CD4-positive, CD25-positive, alpha-beta regulatory T cell (primary cell): ENCODE results near the gene SH3BP5L. TPM values are rescaled to one million over a fixed set of nuclear protein-coding genes. Genes with fewer than 3 reads are reported as not detected.
"Not testable (repeated sequence)": the region's sequence is repeated elsewhere in the genome, so short reads cannot be mapped to it uniquely, and the experiment has no call there.

Experiments used
- ATAC-seq, 2 donors: fragments of 150-1000 bp; cut with Tn5 transposase; one replicate each; pipeline ENCODE4 v1.10.0; 2021; ENCODE audit warnings: low read depth in 2 of 2, moderate number of reproducible peaks in 2 of 2, moderate library complexity in 1 of 2
- DNase-seq, 3 donors: peaks; one replicate each; pipeline versions ENCODE4 v3.0.0 to v3.0.0-alpha.2; 2012 to 2022; ENCODE audit warnings: mixed read lengths in 1 of 3
- H3K27ac ChIP-seq: one replicate; pipeline ENCODE4 v1.7.0; 2013; ENCODE audit warnings: mild to moderate bottlenecking, low read length; ENCODE audit not compliant: insufficient read depth, poor library complexity, severe bottlenecking
- H3K27me3 ChIP-seq: one replicate; pipeline ENCODE4 v1.7.0; 2013; ENCODE audit warnings: low read length; ENCODE audit not compliant: control insufficient read depth, insufficient read depth
- H3K36me3 ChIP-seq: one replicate; pipeline ENCODE4 v1.7.0; 2013; ENCODE audit warnings: mild to moderate bottlenecking, low read length, moderate library complexity; ENCODE audit not compliant: control insufficient read depth, insufficient read depth
- H3K4me1 ChIP-seq: 2 replicates; pipeline ENCODE4 v1.7.0; 2013; ENCODE audit warnings: mild to moderate bottlenecking, low read length; ENCODE audit not compliant: insufficient read depth, control insufficient read depth, poor library complexity, severe bottlenecking
- H3K4me3 ChIP-seq: one replicate; pipeline ENCODE4 v1.7.0; 2013; ENCODE audit warnings: low read depth, mild to moderate bottlenecking, low read length, moderate library complexity
- H3K9me3 ChIP-seq, 2 experiments: 1 replicate in 1 of 2; 2 replicates in 1 of 2; pipeline ENCODE4 v1.7.0; 2013; ENCODE audit warnings: low read length in 2 of 2, mild to moderate bottlenecking in 1 of 2, moderate library complexity in 1 of 2; ENCODE audit not compliant: control insufficient read depth in 2 of 2
- H3K27ac Mint-ChIP-seq, 3 donors: one replicate each; pipeline ENCODE4 v1.8.0; 2020 to 2022; ENCODE audit warnings: mild to moderate bottlenecking in 3 of 3, mixed read lengths in 3 of 3, moderate library complexity in 2 of 3
- H3K27me3 Mint-ChIP-seq: one replicate; pipeline ENCODE4 v1.8.0; 2022; ENCODE audit warnings: mild to moderate bottlenecking, mixed read lengths
- H3K36me3 Mint-ChIP-seq: one replicate; pipeline ENCODE4 v1.8.0; 2020; ENCODE audit warnings: mixed read lengths
- H3K4me1 Mint-ChIP-seq, 4 donors: one replicate each; pipeline ENCODE4 v1.8.0; 2020 to 2022; ENCODE audit warnings: mixed read lengths in 4 of 4, mild to moderate bottlenecking in 1 of 4
- H3K4me3 Mint-ChIP-seq, 4 donors: one replicate each; pipeline ENCODE4 v1.8.0; 2020 to 2022; ENCODE audit warnings: mild to moderate bottlenecking in 4 of 4, mixed read lengths in 4 of 4, moderate library complexity in 3 of 4
- H3K9me3 Mint-ChIP-seq, 7 donors: one replicate each; pipeline ENCODE4 v1.8.0; 2020 to 2022; ENCODE audit warnings: mixed read lengths in 7 of 7, mild to moderate bottlenecking in 3 of 7, moderate library complexity in 2 of 7
- polyA plus RNA-seq, 4 donors: library from polyadenylated mRNA; unstranded; fragments of 300-500 nt; fragmentation: Illumina TruSeq; gene quantifications; one replicate each; pipeline ENCODE4 v1.2.3, GENCODE V29; 2021
- total RNA-seq: library from RNA; stranded (reverse); gene quantifications from one replicate; pipeline ENCODE4 v1.2.3, GENCODE V29; 2022

Gene SH3BP5L
- total and polyA plus RNA-seq, 5 donors from 2014 or later = 2.2 to 18.3 (median 5.0) TPM

DNA sequence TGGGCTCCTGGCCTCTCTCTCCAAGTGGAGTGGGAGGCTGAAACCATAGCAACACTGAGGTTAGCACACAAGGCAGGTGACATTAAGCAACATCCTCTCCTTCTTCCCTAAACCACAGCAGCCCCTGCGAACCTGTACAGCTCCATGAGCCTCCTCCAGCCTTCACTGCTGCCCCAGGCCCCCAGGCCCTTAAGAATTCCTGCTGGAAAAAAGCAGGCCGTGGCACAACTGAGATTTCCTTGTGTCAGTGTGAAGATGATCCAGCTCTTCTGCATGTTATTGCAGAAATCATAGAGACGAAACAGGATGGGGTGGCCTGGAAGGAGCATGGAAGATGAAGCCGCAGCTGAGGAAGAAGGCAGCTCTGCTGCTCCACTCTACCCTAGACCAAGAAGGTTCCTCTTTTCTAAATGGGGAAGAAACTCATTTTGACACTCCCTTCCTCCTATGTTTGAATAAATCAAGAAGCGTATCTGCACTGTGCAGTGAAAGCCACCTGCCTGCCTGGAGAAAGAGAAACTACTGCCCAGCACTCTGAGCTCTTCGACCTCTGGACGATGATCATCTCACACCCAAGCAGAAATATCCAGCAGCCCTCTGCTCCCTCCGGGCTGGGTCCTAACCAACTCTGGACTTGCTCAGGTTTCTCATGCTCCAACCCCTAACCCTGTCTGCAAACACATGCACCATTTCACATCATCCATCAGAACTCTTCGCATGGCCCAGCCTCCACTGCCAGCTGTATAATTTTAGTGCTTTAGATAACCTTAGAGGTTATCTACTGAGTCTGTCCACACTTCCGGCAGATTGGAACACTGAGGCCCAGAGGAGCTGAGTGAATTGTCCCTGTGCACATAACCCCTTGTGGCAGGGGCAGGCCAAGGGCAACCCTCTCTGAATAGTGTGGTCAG lies 20.7 kb downstream of the SH3BP5L start:
- no peaks in the 10 kb centered on the region for H3K27me3 ChIP-seq
- no peaks in the 10 kb centered on the region for H3K36me3 ChIP-seq
- no peak overlapping the region for H3K27ac ChIP-seq
- Mint-ChIP-seq H3K36me3 (peaks cover 3% of the 10 kb centered on the region), H3K4me1 (peaks cover 0 to 15% (median 2%) of the 10 kb centered on the region in 4 donors), H3K27ac (peak overlapping the region; percentile 30 to 78 (median 32)), H3K27me3 (peaks cover 4% of the 10 kb centered on the region), H3K4me3 (no peak overlapping the region), H3K9me3 (peaks cover 0 to 2% (median 0%) of the 10 kb centered on the region in 7 donors)
- peak; percentile 31 to 56 for ATAC-seq
- no peaks in the 10 kb centered on the region for H3K9me3 ChIP-seq
- H3K4me1 ChIP-seq = no peaks in the 10 kb centered on the region
- DNase-seq = no peak
- no peak overlapping the region for H3K4me3 ChIP-seq

DNA sequence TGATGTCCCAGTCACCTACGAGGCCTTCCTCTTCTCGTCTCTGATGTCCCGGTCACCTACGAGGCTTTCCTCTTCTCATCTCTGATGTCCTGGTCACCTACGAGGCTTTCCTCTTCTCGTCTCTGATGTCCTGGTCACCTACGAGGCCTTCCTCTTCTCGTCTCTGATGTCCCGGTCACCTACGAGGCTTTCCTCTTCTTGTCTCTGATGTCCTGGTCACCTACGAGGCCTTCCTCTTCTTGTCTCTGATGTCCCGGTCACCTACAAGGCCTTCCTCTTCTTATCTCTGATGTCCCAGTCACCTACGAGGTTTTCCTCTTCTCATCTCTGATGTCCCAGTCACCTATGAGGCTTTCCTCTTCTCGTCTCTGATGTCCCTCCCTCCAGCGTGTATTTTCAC lies 22.2 kb downstream of the SH3BP5L start:
- Mint-ChIP-seq H3K4me1 (peaks cover 0 to 15% (median 0%) of the 10 kb centered on the region in 4 donors), H3K27me3 (peaks cover 11% of the 10 kb centered on the region)
- not testable (repeated sequence) for H3K27ac Mint-ChIP-seq, H3K36me3 Mint-ChIP-seq, H3K36me3 ChIP-seq, H3K4me3 ChIP-seq, ATAC-seq, H3K4me1 ChIP-seq, H3K9me3 Mint-ChIP-seq, H3K27ac ChIP-seq, H3K9me3 ChIP-seq, DNase-seq, H3K27me3 ChIP-seq, H3K4me3 Mint-ChIP-seq

DNA sequence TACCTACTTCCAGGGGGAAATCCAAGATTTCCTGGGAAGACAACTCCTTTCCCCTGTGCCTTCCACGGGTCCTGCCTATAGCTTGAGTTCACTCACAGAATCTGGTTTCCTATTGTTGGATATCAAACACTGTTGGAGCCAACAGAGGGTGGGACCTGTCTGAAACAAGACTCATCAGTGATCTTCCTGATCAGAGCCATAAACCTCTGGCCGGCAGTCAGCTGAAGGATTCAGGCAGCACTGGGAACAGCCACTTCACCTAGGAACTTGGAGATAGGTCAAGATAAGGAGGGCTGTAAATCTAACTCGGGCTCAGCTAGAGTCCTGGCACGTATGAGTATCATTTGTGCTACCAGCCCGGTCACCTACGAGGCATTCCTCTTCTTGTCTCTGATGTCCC lies 23.3 kb downstream of the SH3BP5L start:
- Mint-ChIP-seq H3K27me3 (peaks cover 16% of the 10 kb centered on the region), H3K27ac (no peak overlapping the region), H3K4me3 (no peak overlapping the region), H3K36me3 (peaks cover 3% of the 10 kb centered on the region), H3K9me3 (peaks cover 0 to 2% (median 0%) of the 10 kb centered on the region in 7 donors), H3K4me1 (peaks cover 0 to 15% (median 0%) of the 10 kb centered on the region in 4 donors)
- Histone ChIP-seq H3K9me3 (no peaks in the 10 kb centered on the region), H3K36me3 (no peaks in the 10 kb centered on the region), H3K4me1 (no peaks in the 10 kb centered on the region), H3K4me3 (no peak overlapping the region), H3K27me3 (no peaks in the 10 kb centered on the region), H3K27ac (no peak overlapping the region)
- ATAC-seq (no peak), DNase-seq (no peak)

DNA sequence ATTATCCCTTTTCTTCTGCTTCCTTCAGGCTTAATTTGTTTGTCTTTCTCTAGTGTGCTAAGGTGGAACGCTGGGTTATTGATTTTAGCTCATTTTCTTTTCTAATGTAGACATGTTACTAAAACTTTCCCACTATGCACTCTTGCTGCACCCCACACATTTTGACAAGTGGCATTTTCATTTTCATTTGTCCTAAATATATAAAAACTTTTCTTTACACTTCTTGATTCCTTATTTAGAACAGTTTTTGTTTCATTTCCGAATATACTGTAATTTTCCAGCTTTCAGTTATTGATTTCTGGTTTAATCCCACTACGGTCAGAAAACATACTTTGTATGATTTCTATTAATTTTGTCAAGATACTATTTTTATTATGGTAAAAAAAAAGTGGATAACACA lies 25.3 kb downstream of the SH3BP5L start:
- no peak overlapping the region for H3K27ac Mint-ChIP-seq
- H3K36me3 Mint-ChIP-seq = peaks cover 3% of the 10 kb centered on the region
- H3K4me3 Mint-ChIP-seq = peak overlapping the region in 1 of 4 donors; percentile 29
- Histone ChIP-seq H3K27ac (no peak overlapping the region), H3K36me3 (no peaks in the 10 kb centered on the region), H3K4me3 (no peak overlapping the region), H3K9me3 (peaks cover 3 to 4% of the 10 kb centered on the region in 2 experiments), H3K27me3 (no peaks in the 10 kb centered on the region), H3K4me1 (no peaks in the 10 kb centered on the region)
- peaks cover 25% of the 10 kb centered on the region for H3K27me3 Mint-ChIP-seq
- H3K9me3 Mint-ChIP-seq = peaks cover 1 to 6% (median 4%) of the 10 kb centered on the region in 7 donors
- no peak for ATAC-seq
- H3K4me1 Mint-ChIP-seq = peaks cover 0 to 9% (median 0%) of the 10 kb centered on the region in 4 donors
- DNase-seq = no peak

DNA sequence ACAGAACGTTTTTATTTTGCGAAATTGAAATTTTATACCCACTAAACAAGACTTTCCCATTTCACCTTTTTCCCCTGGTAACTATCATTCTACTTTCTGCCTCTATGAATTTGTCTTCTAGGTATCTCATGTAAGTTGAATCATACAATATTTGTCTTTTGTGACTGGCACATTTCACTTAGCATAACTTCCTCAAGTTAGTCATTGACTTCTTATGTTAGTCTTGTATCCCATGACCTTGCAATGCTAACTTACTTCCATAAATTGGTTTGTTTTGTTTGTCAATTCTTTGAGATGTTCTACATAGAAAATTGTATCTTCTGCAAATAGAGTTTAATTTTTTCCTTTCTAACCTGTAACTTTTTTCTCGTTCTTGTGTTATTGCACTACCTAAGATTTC lies 26.9 kb downstream of the SH3BP5L start:
- Histone ChIP-seq H3K4me3 (no peak overlapping the region), H3K36me3 (no peaks in the 10 kb centered on the region), H3K9me3 (peaks cover 4 to 17% of the 10 kb centered on the region in 2 experiments), H3K27me3 (no peaks in the 10 kb centered on the region), H3K4me1 (no peaks in the 10 kb centered on the region), H3K27ac (no peak overlapping the region)
- Mint-ChIP-seq H3K4me1 (no peaks in the 10 kb centered on the region), H3K27me3 (peaks cover 29% of the 10 kb centered on the region), H3K27ac (no peak overlapping the region), H3K9me3 (peaks cover 2 to 15% (median 4%) of the 10 kb centered on the region in 7 donors), H3K4me3 (no peak overlapping the region), H3K36me3 (peaks cover 2% of the 10 kb centered on the region)
- ATAC-seq (no peak), DNase-seq (no peak)

DNA sequence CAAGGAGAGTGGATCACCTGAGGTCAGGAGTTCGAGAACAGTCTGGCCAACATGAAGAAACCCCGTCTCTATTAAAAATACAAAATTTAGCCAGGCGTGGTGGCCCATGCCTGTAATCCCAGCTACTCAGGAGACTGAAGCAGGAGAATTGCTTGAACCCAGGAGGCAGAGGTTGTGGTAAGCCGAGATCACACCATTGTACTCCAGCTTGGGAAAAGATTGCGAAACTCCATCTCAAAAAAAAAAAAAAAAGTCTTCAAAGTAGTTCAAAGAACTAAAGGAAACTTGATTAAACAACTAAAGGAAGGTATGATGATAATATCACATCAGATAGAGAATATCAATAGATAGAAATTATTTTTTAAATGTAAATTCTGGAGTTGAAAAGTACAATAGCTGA lies 31.1 kb downstream of the SH3BP5L start:
- not testable (repeated sequence) for H3K4me3 ChIP-seq, H3K36me3 ChIP-seq, H3K27ac Mint-ChIP-seq, ATAC-seq, H3K27me3 ChIP-seq, H3K36me3 Mint-ChIP-seq, H3K4me1 ChIP-seq, H3K27ac ChIP-seq, DNase-seq, H3K4me1 Mint-ChIP-seq, H3K4me3 Mint-ChIP-seq
- H3K9me3 ChIP-seq = peaks cover 4 to 17% of the 10 kb centered on the region in 2 experiments
- Mint-ChIP-seq H3K27me3 (peaks cover 39% of the 10 kb centered on the region), H3K9me3 (peaks cover 2 to 18% (median 6%) of the 10 kb centered on the region in 7 donors)

DNA sequence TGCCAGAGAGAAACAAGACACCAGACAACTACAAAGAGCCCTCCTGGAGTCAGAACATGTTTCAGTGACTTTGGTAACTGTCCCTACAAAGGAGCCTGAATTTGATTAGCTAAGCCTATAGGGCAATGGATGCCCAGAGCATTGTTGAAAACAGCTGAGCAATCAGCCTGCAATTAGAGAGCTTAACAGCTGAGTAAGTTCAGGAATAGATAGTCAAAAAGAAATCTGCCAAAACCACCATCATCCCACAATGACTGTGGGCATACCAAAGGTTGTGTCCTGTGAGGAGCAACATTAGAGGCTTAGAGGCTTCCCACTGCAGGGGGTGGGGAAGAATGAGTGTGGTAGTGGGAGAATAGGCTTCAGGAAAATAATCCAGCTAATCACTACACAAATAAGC lies 32.1 kb downstream of the SH3BP5L start:
- Histone ChIP-seq H3K36me3 (no peaks in the 10 kb centered on the region), H3K9me3 (peaks cover 4 to 17% of the 10 kb centered on the region in 2 experiments)
- DNase-seq = no peak

More for the DNA sequence above, 32.1 kb downstream of the SH3BP5L start:
- H3K4me1 Mint-ChIP-seq = no peaks in the 10 kb centered on the region
- peaks cover 38% of the 10 kb centered on the region for H3K27me3 Mint-ChIP-seq
- no peak for ATAC-seq
- H3K27ac ChIP-seq = no peak overlapping the region
- no peaks in the 10 kb centered on the region for H3K36me3 Mint-ChIP-seq
- H3K9me3 Mint-ChIP-seq = peaks cover 2 to 18% (median 6%) of the 10 kb centered on the region in 7 donors
- H3K27ac Mint-ChIP-seq = no peak overlapping the region
- no peaks in the 10 kb centered on the region for H3K4me1 ChIP-seq
- H3K27me3 ChIP-seq = no peaks in the 10 kb centered on the region
- no peak overlapping the region for H3K4me3 Mint-ChIP-seq
- H3K4me3 ChIP-seq = no peak overlapping the region
